ENCODE measurements around the gene AGAP1.

DNA sequence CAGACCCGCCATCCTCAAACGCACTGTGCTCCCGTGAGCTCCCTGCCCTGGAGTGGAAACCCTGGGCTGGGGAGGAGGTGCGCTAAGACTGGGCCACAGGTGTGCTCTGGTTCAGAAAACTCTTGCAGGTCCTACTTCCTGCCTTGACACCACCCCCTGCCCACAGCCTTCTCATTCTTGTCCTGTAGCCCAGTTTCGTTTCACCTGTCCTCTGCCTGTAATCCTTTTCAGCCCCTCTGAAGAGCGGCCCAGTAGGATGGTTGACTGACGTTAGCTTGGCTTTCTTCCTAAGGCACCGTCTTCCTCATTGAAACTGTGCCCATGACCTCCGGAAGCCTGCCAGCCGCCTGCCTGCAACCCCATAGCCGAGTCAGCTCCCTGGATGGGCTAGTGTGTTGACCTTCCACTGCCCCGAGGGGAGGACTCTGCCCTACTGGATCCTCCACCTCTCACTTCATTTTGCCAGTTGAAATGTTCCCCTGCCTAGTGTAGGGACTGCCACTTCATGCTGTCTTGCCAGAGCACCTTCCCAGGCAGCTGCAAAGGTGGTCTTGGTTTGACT lies 116.9 kb downstream of the AGAP1 start:
- TF ChIP-seq, protein P1, sequence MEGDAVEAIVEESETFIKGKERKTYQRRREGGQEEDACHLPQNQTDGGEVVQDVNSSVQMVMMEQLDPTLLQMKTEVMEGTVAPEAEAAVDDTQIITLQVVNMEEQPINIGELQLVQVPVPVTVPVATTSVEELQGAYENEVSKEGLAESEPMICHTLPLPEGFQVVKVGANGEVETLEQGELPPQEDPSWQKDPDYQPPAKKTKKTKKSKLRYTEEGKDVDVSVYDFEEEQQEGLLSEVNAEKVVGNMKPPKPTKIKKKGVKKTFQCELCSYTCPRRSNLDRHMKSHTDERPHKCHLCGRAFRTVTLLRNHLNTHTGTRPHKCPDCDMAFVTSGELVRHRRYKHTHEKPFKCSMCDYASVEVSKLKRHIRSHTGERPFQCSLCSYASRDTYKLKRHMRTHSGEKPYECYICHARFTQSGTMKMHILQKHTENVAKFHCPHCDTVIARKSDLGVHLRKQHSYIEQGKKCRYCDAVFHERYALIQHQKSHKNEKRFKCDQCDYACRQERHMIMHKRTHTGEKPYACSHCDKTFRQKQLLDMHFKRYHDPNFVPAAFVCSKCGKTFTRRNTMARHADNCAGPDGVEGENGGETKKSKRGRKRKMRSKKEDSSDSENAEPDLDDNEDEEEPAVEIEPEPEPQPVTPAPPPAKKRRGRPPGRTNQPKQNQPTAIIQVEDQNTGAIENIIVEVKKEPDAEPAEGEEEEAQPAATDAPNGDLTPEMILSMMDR (IDR thresholded peaks at IDR 0.05), result no peak
- TF ChIP-seq REST (IDR thresholded peaks at IDR 0.05) (no peak), ZC3H11A (IDR thresholded peaks at IDR 0.05) (no peak), HOXB13 (CRISPR knock-in tag; IDR thresholded peaks at IDR 0.05; ENCODE audit: low read depth) (no peak), MAZ (IDR thresholded peaks at IDR 0.05; ENCODE audit: borderline replicate concordance, low read depth, low read length) (no peak), RAD21 (conservative IDR thresholded peaks at IDR 0.05 in 1 of 2, IDR thresholded peaks at IDR 0.05 in 1 of 2) (no peak), CHD2 (IDR thresholded peaks at IDR 0.05; ENCODE audit: low read length, partially characterized antibody) (no peak), BHLHE40 (IDR thresholded peaks at IDR 0.05; ENCODE audit: low read depth, low read length) (no peak), JUNB (IDR thresholded peaks at IDR 0.05) (no peak), POLR2A (IDR thresholded peaks at IDR 0.05; ENCODE audit: low read length) (no peak), E2F6 (IDR thresholded peaks at IDR 0.05; ENCODE audit: borderline replicate concordance, low read depth) (no peak)

Measured in A549 (cell line).